Posterior cingulate gyrus (tissue), 11 donors: ENCODE data around the gene PRXL2B.

ENCODE experiments used
- DNase-seq, 10 donors: peaks; one replicate each; pipeline versions ENCODE4 v3.0.0 to v3.0.0-alpha.2; 2020 to 2021; ENCODE audit warnings: mixed read lengths in 3 of 10
- intact Hi-C: fragments of 100-400 bp; cut with DNase I; formaldehyde crosslinking; loops from one replicate; pipeline ENCODE4 v1.15.1; 2023

Gene PRXL2B

DNA sequence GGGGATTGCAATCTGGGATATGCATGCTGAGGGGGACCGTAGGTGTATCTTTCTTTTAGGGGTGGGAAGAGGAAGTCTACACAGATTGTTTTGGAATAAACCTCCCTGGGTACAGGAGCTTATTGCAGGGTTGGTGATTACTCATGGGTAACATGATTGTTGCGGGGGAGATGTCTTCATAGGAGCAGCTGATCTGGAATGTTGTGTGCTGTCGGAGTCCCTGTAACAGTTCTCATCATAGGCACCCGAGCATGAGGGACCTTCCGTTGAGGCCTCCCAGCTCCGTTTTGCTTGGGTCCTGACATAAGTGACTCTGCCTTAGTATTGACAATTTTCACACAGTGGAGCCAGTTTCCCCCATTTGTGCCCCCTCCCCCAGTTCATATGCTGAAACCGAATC is 4.2 kb upstream of the PRXL2B start:
- peak in 3 of 10 donors; percentile 40 to 71 (median 69) for DNase-seq
- intact Hi-C loops: loop anchor here (10.0 kb wide), 2 partner anchors 62 to 378 kb away; no protein-coding TSS in a partner anchor

DNA sequence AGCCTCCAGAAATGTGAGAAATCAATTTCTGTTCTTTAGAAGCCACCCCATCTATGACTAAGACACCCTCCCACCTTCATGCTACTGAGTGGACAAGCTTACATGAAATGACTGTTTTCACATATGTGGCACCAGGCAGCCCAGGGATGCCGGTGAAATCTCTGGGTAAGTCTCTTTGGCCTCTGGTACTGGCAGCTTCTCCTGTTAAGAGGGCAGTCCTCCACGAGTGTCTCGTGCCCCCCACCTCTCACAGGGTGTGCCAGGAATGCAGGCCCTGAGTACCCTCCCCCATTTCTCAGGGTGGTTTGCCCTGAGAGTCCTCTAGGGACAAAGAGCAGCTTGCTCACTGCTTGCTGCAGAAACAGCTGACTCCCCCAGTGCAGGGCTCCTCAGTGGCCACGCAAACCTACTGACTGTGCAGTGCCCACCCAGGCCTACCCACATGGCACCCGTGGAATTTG is 3.2 kb upstream of the PRXL2B start:
- intact Hi-C loops: loop anchor here (10.0 kb wide), 2 partner anchors 61 to 379 kb away; no protein-coding TSS in a partner anchor
- peak in 3 of 10 donors; percentile 31 to 50 (median 49) for DNase-seq

DNA sequence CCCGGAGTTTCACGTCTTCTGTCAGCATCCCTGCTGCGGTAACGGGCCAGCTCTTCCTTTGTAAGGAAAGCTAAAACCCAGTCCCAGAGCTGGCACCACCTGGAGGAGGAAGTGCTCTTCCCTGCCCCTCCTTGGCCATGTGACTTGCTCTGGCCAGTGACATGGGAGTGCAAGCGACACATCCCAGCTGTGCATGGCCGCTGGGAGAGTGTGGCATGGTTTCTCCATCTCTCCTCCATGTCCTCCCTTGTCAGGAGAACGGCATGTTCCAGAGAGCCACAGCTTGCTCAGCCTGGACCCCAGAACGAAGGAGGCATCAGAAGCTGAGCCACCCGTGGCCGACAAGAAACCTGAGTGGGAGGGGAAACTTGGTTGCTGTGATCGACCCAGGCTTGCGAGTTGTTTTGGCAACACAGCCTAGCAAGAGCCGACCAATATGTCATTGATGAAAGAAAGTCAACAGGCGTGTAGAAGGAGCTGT is 2.7 kb upstream of the PRXL2B start:
- peak in 3 of 10 donors; percentile 67 to 86 (median 69) for DNase-seq
- intact Hi-C loops: loop anchor here (10.0 kb wide), 2 partner anchors 61 to 379 kb away; no protein-coding TSS in a partner anchor

DNA sequence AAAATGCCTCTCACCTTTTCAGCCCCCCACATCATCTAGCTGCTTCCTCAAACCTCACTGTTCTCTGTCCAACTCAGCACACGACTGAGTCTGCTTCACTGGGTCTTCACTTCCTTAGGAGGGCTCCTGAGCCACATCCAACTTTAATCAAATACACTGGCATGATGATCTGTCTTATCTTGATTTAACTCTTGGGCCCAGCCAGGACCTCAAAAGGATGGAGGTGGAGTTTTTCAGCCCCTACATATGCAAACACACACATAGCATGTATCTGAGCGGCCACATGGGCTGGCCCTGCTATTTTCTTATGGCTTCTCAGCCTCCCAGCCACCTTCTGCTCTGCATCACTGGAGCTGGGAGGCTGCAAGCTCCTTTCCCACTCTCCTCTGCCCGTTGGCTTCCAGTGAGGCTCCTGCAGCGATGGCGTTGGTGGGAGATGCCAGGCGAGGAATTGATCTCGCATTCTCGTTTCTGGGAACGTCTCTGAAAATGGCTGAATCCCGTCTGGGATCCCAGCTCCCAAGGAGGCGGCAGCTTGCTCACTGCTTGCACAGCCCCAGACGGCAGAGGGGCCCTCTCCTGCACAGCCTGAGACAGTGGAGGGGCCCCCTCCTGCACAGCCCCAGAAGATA is 1.8 kb upstream of the PRXL2B start:
- intact Hi-C loops: loop anchor here (10.0 kb wide), 2 partner anchors 60 to 380 kb away; no protein-coding TSS in a partner anchor
- DNase-seq: peak in 3 of 10 donors; percentile 68 to 83 (median 76)

DNA sequence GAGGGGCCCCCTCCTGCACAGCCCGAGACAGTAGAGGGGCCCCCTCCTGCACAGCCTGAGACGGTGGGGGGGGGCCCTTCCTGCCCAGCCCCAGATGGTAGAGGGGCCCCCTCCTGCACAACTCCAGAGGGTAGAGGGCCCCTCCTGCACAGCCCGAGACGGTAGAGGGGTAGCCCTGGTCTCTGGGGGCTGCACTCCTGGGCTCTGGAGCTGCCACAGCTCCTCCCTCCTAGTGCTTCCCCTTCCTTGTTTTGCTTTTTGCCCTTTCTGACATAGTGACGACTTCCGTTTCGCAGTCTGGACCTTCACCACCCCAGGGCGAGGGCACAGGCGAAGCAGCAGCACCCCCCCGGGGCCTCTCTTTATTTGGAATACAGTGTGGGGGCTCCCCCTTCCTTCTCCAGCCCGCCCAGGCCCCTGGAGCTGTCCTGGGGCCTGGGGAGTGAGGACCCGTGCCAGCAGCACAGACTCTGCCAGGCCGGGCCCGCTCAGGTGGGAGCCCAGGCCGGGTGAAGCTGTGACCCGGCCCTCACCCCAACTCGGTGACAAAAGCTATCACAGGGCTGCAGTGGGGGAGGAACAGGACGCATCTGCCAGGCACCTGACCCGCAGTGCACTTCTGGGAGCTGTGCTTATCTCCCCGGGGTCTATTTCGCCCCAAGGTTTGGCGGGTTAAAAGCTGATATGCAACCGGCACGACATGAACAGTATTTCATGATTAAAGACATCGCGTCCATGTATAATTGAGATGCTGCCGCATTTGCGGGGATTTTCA is 1.1 kb upstream of the PRXL2B start:
- DNase-seq: peak in 8 of 10 donors; percentile 24 to 92 (median 52)
- intact Hi-C loops: loop anchor here (1.0 to 10.0 kb wide), 6 partner anchors 37 to 381 kb away; partner anchors contain the start of genes MORN1, PANK4, PEX10 and RER1

DNA sequence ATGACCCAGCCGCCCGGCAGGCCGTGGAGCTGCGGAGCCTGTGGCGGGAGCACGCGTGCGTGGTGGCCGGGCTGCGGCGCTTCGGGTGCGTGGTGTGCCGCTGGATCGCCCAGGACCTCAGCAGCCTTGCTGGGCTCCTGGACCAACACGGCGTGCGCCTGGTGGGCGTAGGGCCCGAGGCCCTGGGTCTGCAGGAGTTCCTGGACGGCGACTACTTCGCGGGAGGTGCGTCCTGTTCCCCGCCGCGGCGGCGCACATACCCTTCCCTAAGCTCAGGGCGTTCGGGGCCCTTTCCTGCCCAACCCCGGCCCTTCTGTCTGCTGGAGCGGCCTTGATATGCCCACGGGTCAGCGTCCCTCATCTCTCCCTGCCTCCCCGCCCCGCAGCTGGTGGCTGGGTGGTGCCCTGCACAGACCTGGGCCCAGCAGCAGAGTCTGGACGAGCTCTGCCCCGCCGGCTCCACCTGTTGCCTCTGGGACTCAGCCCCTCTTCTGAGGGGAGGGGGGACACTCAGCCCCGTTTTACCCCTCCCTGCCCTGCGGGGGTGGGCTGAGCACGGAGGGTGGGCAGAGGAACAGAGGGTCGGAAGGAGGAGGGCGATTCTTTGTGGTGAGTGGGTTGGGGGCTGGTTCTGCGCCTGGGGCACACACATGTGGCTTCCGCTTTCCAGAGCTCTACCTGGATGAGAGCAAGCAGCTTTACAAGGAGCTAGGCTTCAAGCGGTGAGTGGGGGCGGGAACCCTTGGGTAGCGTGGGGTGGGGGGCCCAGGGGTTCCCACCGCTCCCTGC is 688 bp downstream of the PRXL2B start:
- intact Hi-C loops: loop anchor here (2.0 to 10.0 kb wide), 5 partner anchors 38 to 382 kb away; partner anchors contain the start of genes PANK4 and PEX10
- peak in 3 of 10 donors; percentile 80 to 89 (median 86) for DNase-seq

DNA sequence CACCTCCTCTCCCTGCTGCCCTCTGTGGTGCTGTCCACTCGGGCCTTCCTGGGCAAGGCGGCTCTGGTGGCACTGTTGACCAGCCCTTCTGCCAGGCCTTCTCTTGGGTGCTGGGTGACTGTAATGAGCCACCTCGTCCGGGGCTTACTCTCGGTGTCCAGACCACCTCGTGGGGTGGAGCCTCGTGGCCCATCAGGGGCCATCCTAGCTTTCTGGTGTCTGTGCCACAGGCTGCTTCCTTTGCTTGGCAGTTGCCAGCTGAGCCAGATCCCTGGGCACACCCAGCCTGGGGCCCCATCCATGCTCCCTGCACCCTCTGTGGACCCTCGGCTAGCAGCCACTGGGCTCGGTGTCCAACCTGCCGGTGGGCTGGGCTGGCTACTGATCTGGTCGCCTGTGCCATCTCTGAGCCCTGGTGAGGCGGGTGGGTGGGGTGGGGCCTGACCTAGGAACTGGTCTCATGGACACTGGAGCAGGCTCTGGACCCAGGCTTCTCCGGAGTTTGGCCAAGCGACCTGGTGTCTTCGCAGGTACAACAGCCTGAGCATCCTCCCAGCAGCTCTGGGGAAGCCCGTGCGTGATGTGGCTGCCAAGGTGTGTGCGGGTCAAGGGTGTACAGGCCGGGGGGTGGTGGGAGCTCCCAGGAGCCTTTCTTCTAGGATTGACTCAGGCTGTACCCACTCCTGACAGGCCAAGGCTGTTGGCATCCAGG is 1.4 kb downstream of the PRXL2B start:
- intact Hi-C loops: loop anchor here (2.0 to 10.0 kb wide), 5 partner anchors 39 to 383 kb away; partner anchors contain the start of genes PANK4 and PEX10
- DNase-seq: peak in 3 of 10 donors; percentile 65 to 82 (median 81)

DNA sequence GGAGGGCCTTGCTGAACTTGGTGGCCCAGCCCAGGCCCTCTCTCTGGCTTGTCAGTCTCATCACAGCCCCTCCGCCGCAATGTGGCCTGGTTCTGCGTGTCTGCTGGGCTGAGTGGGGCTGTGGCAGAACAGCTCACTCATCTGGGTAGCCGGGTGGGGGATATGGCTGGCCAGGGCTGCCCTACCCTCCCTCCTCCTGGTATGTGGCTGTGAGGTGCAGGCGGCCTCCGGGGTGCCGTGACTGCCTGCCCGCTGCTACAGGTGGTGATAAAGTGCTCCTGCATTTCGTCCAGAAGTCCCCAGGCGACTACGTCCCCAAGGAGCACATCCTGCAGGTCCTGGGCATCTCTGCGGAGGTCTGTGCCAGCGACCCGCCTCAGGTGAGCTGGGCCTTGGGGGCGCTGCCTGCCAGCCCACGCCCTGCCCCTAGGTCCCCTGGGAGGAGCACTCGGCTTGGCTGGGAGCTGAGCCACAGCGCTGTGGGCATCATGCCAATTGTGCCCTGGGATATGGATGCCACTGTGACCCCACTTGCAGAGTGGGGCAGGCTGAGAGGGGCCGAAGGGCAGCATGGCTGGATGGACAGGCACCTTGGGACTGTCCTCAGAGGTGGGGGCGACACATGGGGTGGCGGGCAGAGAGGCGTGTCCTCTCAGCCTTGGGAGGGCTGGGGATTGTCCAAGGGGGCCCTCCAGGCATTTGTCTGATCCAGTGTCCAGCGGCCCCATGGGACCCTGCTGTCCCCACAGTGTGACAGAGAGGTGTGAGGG is 2.3 kb downstream of the PRXL2B start:
- intact Hi-C loops: loop anchor here (10.0 kb wide), 2 partner anchors 56 to 384 kb away; no protein-coding TSS in a partner anchor
- peak in 3 of 10 donors; percentile 63 to 82 (median 79) for DNase-seq

DNA sequence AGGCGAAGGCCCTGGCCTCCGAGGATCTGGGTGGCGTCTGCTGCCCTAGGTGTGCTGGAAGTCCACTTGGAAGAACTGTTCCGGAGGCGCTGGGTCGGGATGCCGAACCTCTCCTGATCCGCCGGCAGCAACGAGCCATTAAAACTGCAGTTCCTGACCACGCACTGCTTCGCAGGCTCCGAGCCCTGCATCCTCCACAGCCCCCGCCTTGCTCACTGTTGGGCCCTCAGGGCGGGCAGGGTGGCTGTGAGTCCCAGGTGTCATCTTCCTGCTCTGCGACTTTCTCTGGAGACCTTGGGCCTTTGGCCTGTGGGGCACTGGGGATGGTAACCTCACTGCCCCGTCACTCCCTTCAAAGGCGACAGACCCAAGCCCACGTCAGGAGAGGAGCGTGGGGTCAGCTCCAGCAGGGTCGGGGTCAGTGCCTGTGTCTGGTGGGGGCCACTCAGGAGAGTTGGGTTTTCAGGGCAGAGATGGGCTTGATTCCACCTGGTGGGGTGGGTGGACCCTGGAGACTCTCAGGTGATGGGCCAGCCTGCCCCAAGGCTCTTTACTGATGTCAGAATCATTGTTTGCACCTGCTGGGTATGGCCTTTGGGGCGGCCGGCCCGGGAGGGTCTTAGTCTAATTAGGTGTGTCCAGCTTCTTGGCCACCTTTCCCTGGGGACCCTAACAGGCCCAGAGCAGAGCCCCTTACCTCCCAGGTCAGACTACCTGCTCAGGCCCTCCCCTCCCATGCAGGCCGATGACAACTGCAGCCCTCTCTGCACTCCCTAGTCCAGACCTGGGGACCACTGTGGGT is 3.1 kb downstream of the PRXL2B start:
- DNase-seq: peak in 4 of 10 donors; percentile 22 to 82 (median 69)

DNA sequence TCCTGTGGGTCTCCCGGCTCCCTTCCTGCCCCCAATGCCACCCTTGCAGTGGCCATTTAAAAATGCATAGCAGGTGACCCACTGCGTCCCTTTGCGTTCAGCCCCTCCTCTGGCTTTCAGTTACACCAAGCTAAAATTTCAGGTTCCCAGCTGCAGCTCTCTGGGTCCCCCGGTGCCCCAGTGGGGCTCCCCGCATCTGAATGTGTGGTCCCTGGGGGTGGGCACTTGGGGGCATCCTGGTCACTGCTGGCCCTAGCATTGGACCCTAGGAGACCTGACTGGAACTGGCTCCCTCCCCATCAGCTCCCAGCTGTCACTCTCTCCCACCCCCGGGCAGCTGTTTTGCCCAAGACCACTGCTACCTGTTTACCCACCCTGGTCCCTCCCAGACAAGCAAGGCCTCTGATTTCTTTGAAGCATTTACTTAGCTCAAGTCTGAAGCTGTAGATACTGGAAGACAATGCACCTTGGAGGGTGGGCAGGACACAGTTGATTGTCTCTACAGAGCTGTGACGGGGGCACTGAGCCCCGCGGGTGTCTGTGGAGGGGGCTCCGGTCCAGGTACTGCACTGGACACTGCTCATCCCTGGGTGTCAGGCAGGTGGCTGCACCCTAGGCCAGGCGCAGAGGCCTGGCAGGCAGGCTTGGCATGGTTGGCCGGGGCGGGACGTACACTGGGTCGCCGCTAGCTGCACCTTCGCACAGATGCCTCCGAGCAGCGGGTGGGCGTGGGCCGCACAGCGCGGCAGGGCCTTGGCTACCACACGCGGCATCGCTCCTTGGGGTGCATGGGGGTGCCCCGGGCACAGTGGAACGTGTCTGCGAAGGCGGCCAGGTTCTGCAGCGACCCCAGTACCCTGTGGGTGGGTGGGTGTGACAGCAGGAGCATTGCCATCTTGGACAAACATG is 3.9 kb downstream of the PRXL2B start:
- peak in 5 of 10 donors; percentile 8 to 85 (median 59) for DNase-seq

More for the DNA sequence above, 3.1 kb downstream of the PRXL2B start:
- intact Hi-C loops: loop anchor here (10.0 kb wide), 2 partner anchors 55 to 385 kb away; no protein-coding TSS in a partner anchor

DNA sequence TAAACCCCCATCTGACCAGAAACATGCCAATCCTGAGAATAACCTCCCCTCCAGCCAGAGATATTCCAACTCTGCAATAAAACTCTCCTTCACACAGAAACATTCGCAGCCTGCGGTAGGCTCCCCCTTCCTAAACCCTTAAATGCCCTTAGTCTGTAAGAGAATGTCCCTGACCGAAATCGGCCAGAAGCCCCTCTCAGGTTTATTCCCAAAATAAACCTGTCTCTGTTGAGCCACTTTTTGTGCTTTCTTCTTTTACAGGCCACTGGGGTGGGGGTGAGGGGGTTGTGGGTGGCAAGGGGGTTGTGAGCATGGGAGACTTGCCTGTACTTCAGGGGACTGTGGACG is 4.6 kb downstream of the PRXL2B start:
- peak in 1 of 10 donors; percentile 31 for DNase-seq
- intact Hi-C loops: no loop called here

More for the DNA sequence above, 3.9 kb downstream of the PRXL2B start:
- intact Hi-C loops: no loop called here

DNA sequence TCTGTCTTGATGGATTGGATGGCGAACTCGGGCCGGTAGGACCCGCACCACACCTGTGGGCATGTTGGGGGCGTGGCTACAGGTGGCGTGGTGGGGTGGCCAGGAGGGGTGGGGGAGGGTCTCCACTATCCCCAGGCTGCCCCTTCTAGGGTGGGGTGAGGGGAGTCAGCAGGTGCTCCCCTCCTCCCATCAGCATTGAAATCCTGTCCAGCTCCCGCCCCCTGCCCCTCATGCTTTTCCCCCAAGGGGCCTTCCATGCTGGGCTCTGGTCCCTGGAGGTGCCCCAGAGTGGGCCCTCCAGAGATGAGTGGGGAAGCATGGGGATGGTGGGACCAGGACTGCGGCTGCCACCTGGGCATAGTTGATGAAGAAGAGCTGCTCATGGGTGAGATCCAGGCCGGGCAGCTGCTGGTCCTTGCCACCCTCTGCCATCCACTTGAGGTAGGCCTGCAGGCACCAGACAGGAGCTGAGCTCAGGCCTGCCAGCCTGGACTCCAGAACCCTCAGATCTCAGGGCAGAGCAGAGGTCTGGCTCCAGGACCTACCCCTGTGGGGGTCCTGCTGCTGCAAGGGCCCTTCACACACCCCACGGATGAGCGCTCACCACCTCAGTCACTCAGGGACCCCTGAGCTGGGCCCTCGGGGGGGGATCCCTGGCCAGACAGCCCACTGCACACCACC is 5.1 kb downstream of the PRXL2B start:
- intact Hi-C loops: no loop called here
- DNase-seq: peak in 4 of 10 donors; percentile 2 to 79 (median 64)

DNA sequence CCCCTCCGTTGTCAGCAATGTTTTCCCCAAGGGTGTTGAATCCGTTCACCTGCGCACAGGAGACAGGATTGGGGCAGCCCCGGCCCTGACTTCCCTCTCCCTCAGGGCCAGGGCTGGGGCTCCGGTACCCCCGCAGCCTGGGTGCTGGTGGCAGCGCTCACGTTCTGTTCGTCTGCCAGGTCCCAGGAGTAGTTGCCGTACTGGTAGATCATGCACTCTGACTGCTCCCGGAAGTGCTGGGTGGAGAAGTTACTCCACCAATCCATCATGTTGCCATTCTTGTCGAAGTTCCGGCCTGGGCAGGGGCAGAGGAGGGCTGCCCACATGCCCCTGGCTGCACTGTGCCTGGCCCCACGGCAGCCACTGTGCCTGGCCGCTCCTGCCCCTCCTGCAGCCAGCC is 6.1 kb downstream of the PRXL2B start:
- DNase-seq: peak in 3 of 10 donors; percentile 11 to 68 (median 59)
- intact Hi-C loops: no loop called here

DNA sequence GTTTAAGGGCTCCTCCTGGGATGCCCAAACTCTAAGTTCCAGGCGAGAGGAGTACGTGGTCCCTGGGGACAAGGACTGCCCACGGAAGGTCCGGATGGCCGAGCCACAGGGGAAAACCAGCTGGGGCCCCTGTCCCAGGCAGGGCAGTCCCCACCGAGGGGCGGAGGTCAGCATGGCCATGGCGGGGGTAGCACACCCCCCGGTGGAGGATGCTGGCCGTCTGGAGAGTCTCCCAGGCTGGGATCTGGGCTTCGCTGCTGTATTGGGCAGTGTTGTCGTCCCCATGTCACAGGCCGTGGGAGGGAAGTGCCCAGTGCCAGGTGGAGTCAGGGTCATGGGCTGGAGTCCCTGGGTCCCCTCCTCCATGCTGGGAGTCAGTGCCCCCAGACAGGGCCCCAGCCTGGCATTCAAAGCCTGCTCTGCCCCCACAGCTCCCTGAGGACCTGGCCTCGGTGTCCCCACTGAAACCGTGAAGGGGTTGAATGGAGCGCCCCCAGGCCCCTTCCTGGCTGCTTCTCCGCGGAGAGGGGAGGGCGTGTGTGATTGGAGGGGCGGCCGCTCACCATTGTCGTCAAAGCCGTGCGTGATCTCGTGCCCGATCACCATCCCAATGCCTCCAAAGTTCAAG is 6.8 kb downstream of the PRXL2B start:
- peak in 3 of 10 donors; percentile 30 to 68 (median 64) for DNase-seq
- intact Hi-C loops: no loop called here

DNA sequence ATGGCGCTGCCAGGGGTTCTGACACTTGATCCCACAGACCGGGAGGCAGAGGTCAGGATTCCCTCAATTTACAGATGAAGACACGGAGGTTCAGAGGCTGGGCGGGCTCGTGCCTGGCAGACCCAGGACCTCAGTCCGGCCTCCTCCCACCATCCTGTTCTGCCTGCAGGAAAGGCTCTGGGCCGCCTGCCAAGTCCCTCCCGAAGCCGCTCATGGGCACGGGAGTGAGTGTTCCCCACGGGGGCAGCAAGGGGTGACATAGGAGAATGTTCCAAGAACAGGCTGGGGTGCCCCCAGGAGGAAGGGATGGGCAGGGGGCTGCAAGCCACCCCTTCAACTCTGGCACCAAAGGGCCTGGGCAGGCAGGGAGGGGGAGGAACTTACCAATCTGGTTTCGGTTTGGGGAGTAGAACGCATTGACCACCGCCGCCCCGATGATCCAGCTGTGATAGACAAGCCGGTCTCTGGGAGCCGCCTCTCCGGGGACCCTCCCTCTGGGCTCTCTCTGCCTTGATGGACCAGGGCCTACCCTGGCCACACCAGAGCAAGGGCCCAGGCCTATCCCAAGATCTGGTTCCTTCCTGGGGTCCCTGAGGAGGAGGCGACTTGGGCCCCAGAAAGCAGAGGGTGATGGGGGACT is 7.5 kb downstream of the PRXL2B start:
- DNase-seq: peak in 4 of 10 donors; percentile 25 to 73 (median 63)
- intact Hi-C loops: no loop called here
